HCT116 (cell line): ENCODE measurements around the gene GIMAP6. TPM values are rescaled to one million over a fixed set of nuclear protein-coding genes. Genes with fewer than 3 reads are reported as not detected.

Experiments
- ATAC-seq: fragments of 200-7000 bp; cut with Tn5 transposase; 2 replicates; pipeline ENCODE4 v1.9.1; 2020; ENCODE audit warnings: mild to moderate bottlenecking, moderate library complexity
- BruUV-seq: library from RNA; stranded (reverse); fragments of 400-500 nt; replicated peaks from 2 replicates; lab custom pipeline; 2021; lab: Mats Ljungman, UMichigan
- CTCF ChIA-PET: fragments of 300-600 bp; sonication (Branson Sonifier 250); formaldehyde crosslinking; loops from one replicate; lab custom pipeline; 2021; ENCODE audit warnings: antibody characterized with exemption; lab: Charles Lee
- POLR2A ChIA-PET: fragments of 300-600, 350-600 bp; sonication (Branson Sonifier 250); formaldehyde crosslinking; loops from one replicate; lab custom pipeline; 2021; ENCODE audit warnings: antibody characterized with exemption; lab: Charles Lee
- RAD21 ChIA-PET, 2 experiments: fragments of 300-600 bp; sonication (Branson Sonifier 250); formaldehyde crosslinking; loops; one replicate each; lab custom pipeline; 2023; ENCODE audit warnings: low total read pairs in 2 of 2; ENCODE audit not compliant: uncharacterized antibody in 2 of 2, unreplicated experiment in 2 of 2, low non-redundant PET in 1 of 2; lab: Charles Lee
- DNase-seq: peaks from one replicate; pipeline ENCODE4 v3.0.0-alpha.2; 2010; ENCODE audit warnings: low read depth, low spot score
- H2AFZ ChIP-seq: fragments of 200-600 bp; shearing (Covaris generic), sonication (generic); 2 replicates; pipeline ENCODE4 v1.6.1; 2017; ENCODE audit warnings: low read depth, mixed run types, mixed read lengths, antibody characterized with exemption, low read length; ENCODE audit not compliant: poor library complexity, severe bottlenecking
- H3K27ac ChIP-seq: 2 replicates; pipeline ENCODE4 v1.5.1; 2012; ENCODE audit warnings: low read depth, low read length
- H3K27me3 ChIP-seq: fragments of 200-600 bp; sonication (generic); 2 replicates; pipeline ENCODE4 v1.6.1; 2016; ENCODE audit warnings: mixed run types, low read length, mixed read lengths; ENCODE audit not compliant: insufficient read depth
- H3K36me3 ChIP-seq, 2 experiments: fragments of 200-500 bp in 1 of 2; fragments of 200-600 bp in 1 of 2; sonication (Bioruptor generic) in 1 of 2; sonication (generic) in 1 of 2; 2 replicates each; pipeline versions ENCODE4 v1.5.1 to v1.6.1; 2014 to 2016; ENCODE audit warnings: low read length in 2 of 2, inconsistent platforms in 1 of 2, mixed read lengths in 1 of 2, mixed run types in 1 of 2; ENCODE audit not compliant: insufficient read depth in 2 of 2, control insufficient read depth in 1 of 2
- H3K4me1 ChIP-seq, 2 experiments: fragments of 200-600 bp in 1 of 2; sonication (generic) in 1 of 2; 2 replicates each; pipeline versions ENCODE4 v1.5.1 to v1.6.1; 2012 to 2017; ENCODE audit warnings: low read length in 2 of 2, inconsistent platforms in 1 of 2, mild to moderate bottlenecking in 1 of 2, mixed read lengths in 1 of 2, mixed run types in 1 of 2, moderate library complexity in 1 of 2; ENCODE audit not compliant: insufficient read depth in 2 of 2, control insufficient read depth in 1 of 2
- H3K4me2 ChIP-seq: fragments of 200-600 bp; sonication (generic); 2 replicates; pipeline ENCODE4 v1.6.1; 2017; ENCODE audit warnings: mixed run types, low read length, mixed read lengths
- H3K4me3 ChIP-seq, 2 experiments: fragments of 200-600 bp in 1 of 2; sonication (generic) in 1 of 2; replicated peaks in 1 of 2; 2 replicates each; pipeline ENCODE4 v1.5.1; 2011 to 2016; ENCODE audit warnings: low read length in 2 of 2, control low read depth in 1 of 2, low read depth in 1 of 2, mild to moderate bottlenecking in 1 of 2, mixed read lengths in 1 of 2, mixed run types in 1 of 2
- H3K79me2 ChIP-seq: fragments of 200-600 bp; sonication (generic); 2 replicates; pipeline ENCODE4 v1.6.1; 2017; ENCODE audit warnings: mild to moderate bottlenecking, mixed run types, low read length, moderate library complexity, mixed read lengths; ENCODE audit not compliant: insufficient read depth
- H3K9ac ChIP-seq: fragments of 200-600 bp; sonication (generic); 2 replicates; pipeline ENCODE4 v1.6.1; 2016; ENCODE audit warnings: low read length, mixed read lengths
- H3K9me2 ChIP-seq: fragments of 200-600 bp; sonication (generic), shearing (Covaris generic); 2 replicates; pipeline ENCODE4 v1.6.1; 2017; ENCODE audit warnings: mixed run types, mild to moderate bottlenecking, moderate library complexity; ENCODE audit not compliant: insufficient read depth
- H3K9me3 ChIP-seq, 2 experiments: fragments of 200-500 bp in 1 of 2; fragments of 200-600 bp in 1 of 2; sonication (Bioruptor generic) in 1 of 2; sonication (generic) in 1 of 2; 2 replicates each; pipeline ENCODE4 v1.6.1; 2014 to 2017; ENCODE audit warnings: low read length in 2 of 2, mixed read lengths in 2 of 2, inconsistent platforms in 1 of 2, low read depth in 1 of 2, mild to moderate bottlenecking in 1 of 2, mixed run types in 1 of 2, moderate library complexity in 1 of 2; ENCODE audit not compliant: control insufficient read depth in 1 of 2, insufficient read depth in 1 of 2
- H4K20me1 ChIP-seq: fragments of 200-600 bp; sonication (generic), shearing (Covaris generic); 2 replicates; pipeline ENCODE4 v1.6.1; 2017; ENCODE audit warnings: mixed run types, mild to moderate bottlenecking, moderate library complexity; ENCODE audit not compliant: insufficient read depth
- CTCF ChIP-seq, 3 experiments: fragments of 200-600 bp in 1 of 3; sonication (generic) in 1 of 3; IDR thresholded peaks in 2 of 3; conservative IDR thresholded peaks in 1 of 3; 2 replicates each; pipeline ENCODE4 v1.5.1; 2012 to 2017; ENCODE audit warnings: low read depth in 2 of 3, low read length in 2 of 3, antibody characterized with exemption in 1 of 3, borderline replicate concordance in 1 of 3, control low read depth in 1 of 3, mild to moderate bottlenecking in 1 of 3, mixed read lengths in 1 of 3, mixed run types in 1 of 3, moderate library complexity in 1 of 3; ENCODE audit not compliant: insufficient read depth in 1 of 3
- REST ChIP-seq: IDR thresholded peaks from 2 replicates; pipeline ENCODE4 v1.6.1; 2012; ENCODE audit warnings: low read depth
- TCF7L2 ChIP-seq: IDR thresholded peaks from 2 replicates; pipeline ENCODE4 v1.7.0; 2011; ENCODE audit warnings: borderline replicate concordance, inconsistent platforms; ENCODE audit not compliant: insufficient read depth, insufficient read length; ENCODE audit errors: extremely low read depth
- ZFX ChIP-seq: fragments of 450-650 bp; IDR thresholded peaks from 2 replicates; pipeline ENCODE4 v1.6.1; 2017
- intact Hi-C: fragments of 100-400 bp; cut with micrococcal nuclease; formaldehyde crosslinking; loops from 2 replicates; pipeline ENCODE4 v1.10.0; 2022
- total RNA-seq: library from RNA; stranded (reverse); gene quantifications from one replicate; pipeline ENCODE4 v1.2.1, GENCODE V29; 2021; ENCODE audit not compliant: unreplicated experiment

The GIMAP6 gene
- total RNA-seq, 1 experiment from 2014 or later, result 0.12 TPM

GRCh38 chr7:150621376-150621775 is 10.8 kb downstream of the GIMAP6 start:
- no peak overlapping the region for H3K9ac ChIP-seq
- H3K9me2 ChIP-seq, result no peaks in the 10 kb centered on the region
- no peaks in the 10 kb centered on the region for H4K20me1 ChIP-seq
- no peak overlapping the region for H2AFZ ChIP-seq
- ChIA-PET POLR2A (no interaction called here), CTCF (no interaction called here), RAD21 (no interaction called here)
- no peak overlapping the region for H3K4me2 ChIP-seq
- TF ChIP-seq CTCF (IDR thresholded peaks at IDR 0.05 in 2 of 3, conservative IDR thresholded peaks at IDR 0.05 in 1 of 3; ENCODE audit: borderline replicate concordance in 1 of 3, insufficient read depth in 1 of 3, low read depth in 2 of 3, low read length in 2 of 3), result no peak
- TF ChIP-seq ZFX, result no peak
- TF ChIP-seq REST, result no peak
- TF ChIP-seq TCF7L2, result no peak
- no peaks in the 10 kb centered on the region for H3K36me3 ChIP-seq
- H3K79me2 ChIP-seq, result no peaks in the 10 kb centered on the region
- intact Hi-C loops, result no loop called here
- peaks cover 44% of the 10 kb centered on the region for H3K27me3 ChIP-seq
- no peak overlapping the region for H3K27ac ChIP-seq
- no peaks in the 10 kb centered on the region for H3K9me3 ChIP-seq
- no peak overlapping the region for H3K4me3 ChIP-seq
- ATAC-seq, result no peak
- no peak for DNase-seq
- no peaks in the 10 kb centered on the region for H3K4me1 ChIP-seq
- no TSS peak for BruUV-seq
